ENCODE data around the gene TENM3. TPM values are rescaled to one million over a fixed set of nuclear protein-coding genes. Genes with fewer than 3 reads are reported as not detected.
A peak's percentile ranks its signal among the peaks of the same experiment; 100 is the strongest.

TENM3 gene
- total RNA-seq, 1 donor from 2014 or later, result 106 TPM

GRCh38 chr4:182325848-182326255 lies 82.7 kb downstream of the TENM3 start:
- H3K27ac Mint-ChIP-seq, result no peak overlapping the region
- peaks cover 9% of the 10 kb centered on the region for H3K9me3 Mint-ChIP-seq
- no peak for DNase-seq (ENCODE audit: low spot score in 2 of 2, unreplicated experiment in 2 of 2)
- peaks cover 30% of the 10 kb centered on the region for H3K36me3 Mint-ChIP-seq
- peaks cover 8% of the 10 kb centered on the region for H3K27me3 Mint-ChIP-seq (ENCODE audit: low read depth)
- H3K4me1 Mint-ChIP-seq, result peaks cover 6% of the 10 kb centered on the region
- no peak for TF ChIP-seq CTCF (IDR thresholded peaks at IDR 0.05; ENCODE audit: unreplicated experiment)
- H3K4me3 Mint-ChIP-seq, result no peak overlapping the region

DNA sequence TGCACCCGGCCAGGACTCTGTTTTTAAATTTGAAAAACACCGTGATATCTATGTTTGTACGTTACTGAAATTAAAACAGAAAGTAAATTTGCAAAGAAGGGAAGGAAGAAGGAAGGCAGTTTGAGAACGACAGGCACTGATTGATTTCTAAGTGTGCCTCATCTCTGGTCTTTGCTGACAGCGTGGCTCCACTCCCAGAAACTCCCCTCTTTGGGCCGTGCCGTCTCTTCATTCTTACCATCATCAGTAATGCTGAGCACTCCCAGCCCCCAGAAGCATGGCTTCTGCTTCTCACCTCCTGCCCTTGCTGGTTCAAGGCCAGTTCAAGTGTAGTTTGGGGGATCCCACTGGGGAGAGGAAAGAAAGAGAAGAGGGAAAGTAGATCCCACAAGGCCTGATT lies 85.3 kb downstream of the TENM3 start:
- Mint-ChIP-seq H3K27ac (no peak overlapping the region), H3K4me3 (no peak overlapping the region), H3K36me3 (peaks cover 31% of the 10 kb centered on the region), H3K9me3 (no peaks in the 10 kb centered on the region), H3K27me3 (ENCODE audit: low read depth) (peaks cover 11% of the 10 kb centered on the region), H3K4me1 (peaks cover 8% of the 10 kb centered on the region)
- no peak for DNase-seq (ENCODE audit: low spot score in 2 of 2, unreplicated experiment in 2 of 2)
- TF ChIP-seq CTCF (IDR thresholded peaks at IDR 0.05; ENCODE audit: unreplicated experiment), result no peak

- H3K4me3 Mint-ChIP-seq, result no peak overlapping the region
- H3K36me3 Mint-ChIP-seq, result peaks cover 16% of the 10 kb centered on the region
- peaks cover 20% of the 10 kb centered on the region for H3K4me1 Mint-ChIP-seq
- no peak for TF ChIP-seq CTCF (IDR thresholded peaks at IDR 0.05; ENCODE audit: unreplicated experiment)
- no peak for DNase-seq (ENCODE audit: low spot score in 2 of 2, unreplicated experiment in 2 of 2)
- H3K27me3 Mint-ChIP-seq (ENCODE audit: low read depth), result peaks cover 22% of the 10 kb centered on the region
- no peak overlapping the region for H3K27ac Mint-ChIP-seq
- H3K9me3 Mint-ChIP-seq, result peaks cover 18% of the 10 kb centered on the region
Observed at GRCh38 chr4:182337366-182337765, 94.2 kb downstream of the TENM3 start.

DNA sequence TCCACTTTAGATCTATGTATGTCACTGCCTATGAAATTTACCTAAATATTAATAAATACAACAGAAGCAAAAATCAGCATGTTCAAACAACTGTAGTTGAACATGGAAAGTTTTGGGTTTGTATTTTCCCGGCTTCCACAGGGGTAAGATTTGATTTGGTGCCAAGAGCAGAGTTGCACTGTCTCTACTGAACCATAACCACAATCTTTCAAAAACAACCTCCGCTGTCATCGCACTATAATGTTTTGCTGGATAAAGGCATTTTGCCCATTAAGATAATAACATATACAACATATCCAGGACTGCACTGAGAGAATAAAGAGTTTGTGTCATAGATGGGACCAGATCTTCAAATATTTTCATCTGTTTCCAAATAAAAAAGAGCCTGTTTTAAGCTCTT lies 94.9 kb downstream of the TENM3 start:
- no peak for DNase-seq (ENCODE audit: low spot score in 2 of 2, unreplicated experiment in 2 of 2)
- peaks cover 16% of the 10 kb centered on the region for H3K36me3 Mint-ChIP-seq
- H3K27me3 Mint-ChIP-seq (ENCODE audit: low read depth), result peaks cover 29% of the 10 kb centered on the region
- TF ChIP-seq CTCF (IDR thresholded peaks at IDR 0.05; ENCODE audit: unreplicated experiment), result no peak
- H3K9me3 Mint-ChIP-seq, result peaks cover 18% of the 10 kb centered on the region
- peaks cover 18% of the 10 kb centered on the region for H3K4me1 Mint-ChIP-seq
- H3K4me3 Mint-ChIP-seq, result no peak overlapping the region
- no peak overlapping the region for H3K27ac Mint-ChIP-seq

- no peak for DNase-seq (ENCODE audit: low spot score in 2 of 2, unreplicated experiment in 2 of 2)
- Mint-ChIP-seq H3K4me1 (peaks cover 21% of the 10 kb centered on the region), H3K36me3 (peaks cover 16% of the 10 kb centered on the region), H3K27ac (peak overlapping the region; percentile 47), H3K4me3 (no peak overlapping the region), H3K27me3 (ENCODE audit: low read depth) (peaks cover 36% of the 10 kb centered on the region), H3K9me3 (peaks cover 18% of the 10 kb centered on the region)
- no peak for TF ChIP-seq CTCF (IDR thresholded peaks at IDR 0.05; ENCODE audit: unreplicated experiment)
Observed at GRCh38 chr4:182338746-182339145, 95.5 kb downstream of the TENM3 start.

DNA sequence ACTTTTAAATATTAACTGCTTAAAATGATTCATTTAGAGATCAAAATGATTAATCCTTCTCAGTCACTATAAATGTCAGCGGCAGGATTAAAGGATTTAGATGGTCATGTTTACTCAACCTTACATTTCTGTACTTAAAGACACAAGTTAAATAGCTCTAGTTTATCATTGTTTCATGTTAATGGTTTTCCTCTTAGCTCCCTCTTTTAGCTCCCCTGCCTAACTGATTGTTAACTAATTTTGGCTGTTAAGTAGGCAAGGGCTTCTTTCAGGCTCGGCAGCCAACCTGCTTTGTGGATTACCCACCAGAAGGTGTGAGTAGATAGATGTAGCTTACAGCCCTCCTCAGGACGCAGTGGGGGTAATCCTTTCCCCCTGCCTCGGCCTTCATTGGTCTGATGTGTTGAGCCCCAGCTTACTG lies 96.0 kb downstream of the TENM3 start:
- peak overlapping the region; percentile 20 for H3K4me3 Mint-ChIP-seq
- no peak for TF ChIP-seq CTCF (IDR thresholded peaks at IDR 0.05; ENCODE audit: unreplicated experiment)
- H3K27me3 Mint-ChIP-seq (ENCODE audit: low read depth), result peaks cover 41% of the 10 kb centered on the region
- no peak for DNase-seq (ENCODE audit: low spot score in 2 of 2, unreplicated experiment in 2 of 2)
- H3K36me3 Mint-ChIP-seq, result peaks cover 16% of the 10 kb centered on the region
- peaks cover 18% of the 10 kb centered on the region for H3K9me3 Mint-ChIP-seq
- H3K4me1 Mint-ChIP-seq, result peaks cover 23% of the 10 kb centered on the region
- peak overlapping the region; percentile 47 for H3K27ac Mint-ChIP-seq

All from mesothelial cell of epicardium (in vitro differentiated cells).